Stimulated activated CD4-positive, alpha-beta T cell treated with anti-CD3 and anti-CD28 coated beads, Interleukin-4, amount 100 ng/mL, for 24 hours (primary cell): ENCODE measurements around the gene SUPT3H.
"Not testable (repeated sequence)": the region's sequence is repeated elsewhere in the genome, so short reads cannot be mapped to it uniquely, and the experiment has no call there.

Experiments
- DNase-seq: peaks from one replicate; pipeline ENCODE4 v3.0.0-alpha.2; 2020

Gene SUPT3H

GRCh38 chr6:45044510-45045252 lies 333.1 kb downstream of the SUPT3H start:
- DNase-seq = no peak

GRCh38 chr6:45044086-45044485 lies 333.6 kb downstream of the SUPT3H start:
- DNase-seq = no peak

GRCh38 chr6:45042673-45043072 lies 335.1 kb downstream of the SUPT3H start:
- DNase-seq = not testable (repeated sequence)

GRCh38 chr6:45038226-45038625 lies 339.5 kb downstream of the SUPT3H start:
- DNase-seq = no peak

- DNase-seq = no peak
Observed at GRCh38 chr6:45036103-45036502, 341.6 kb downstream of the SUPT3H start.

- no peak for DNase-seq
Observed at GRCh38 chr6:45032426-45032825, 345.3 kb downstream of the SUPT3H start.

GRCh38 chr6:45031601-45032000 lies 346.1 kb downstream of the SUPT3H start:
- no peak for DNase-seq

- DNase-seq = no peak
Observed at GRCh38 chr6:45027126-45027525, 350.6 kb downstream of the SUPT3H start.

- no peak for DNase-seq
Observed at GRCh38 chr6:45026003-45026516, 351.7 kb downstream of the SUPT3H start.

GRCh38 chr6:45024610-45025009 lies 353.1 kb downstream of the SUPT3H start:
- DNase-seq = no peak

- no peak for DNase-seq
Observed at GRCh38 chr6:45021676-45022075, 356.1 kb downstream of the SUPT3H start.

- DNase-seq = no peak
Observed at GRCh38 chr6:45012687-45013086, 365.0 kb downstream of the SUPT3H start.

GRCh38 chr6:45009576-45009975 lies 368.2 kb downstream of the SUPT3H start:
- no peak for DNase-seq

GRCh38 chr6:45006893-45007292 lies 370.8 kb downstream of the SUPT3H start:
- DNase-seq = no peak

- DNase-seq = no peak
Observed at GRCh38 chr6:45003961-45004360, 373.8 kb downstream of the SUPT3H start.

GRCh38 chr6:45003387-45003786 lies 374.3 kb downstream of the SUPT3H start:
- no peak for DNase-seq

- no peak for DNase-seq
Observed at GRCh38 chr6:45002390-45003105, 375.2 kb downstream of the SUPT3H start.

- no peak for DNase-seq
Observed at GRCh38 chr6:45001663-45002062, 376.1 kb downstream of the SUPT3H start.

GRCh38 chr6:45000833-45001232 lies 376.9 kb downstream of the SUPT3H start:
- DNase-seq = no peak

- no peak for DNase-seq
Observed at GRCh38 chr6:44999066-44999465, 378.7 kb downstream of the SUPT3H start.

- no peak for DNase-seq
Observed at GRCh38 chr6:44995486-44996132, 382.1 kb downstream of the SUPT3H start.

- DNase-seq = no peak
Observed at GRCh38 chr6:44989391-44989790, 388.3 kb downstream of the SUPT3H start.

- no peak for DNase-seq
Observed at GRCh38 chr6:44985006-44985405, 392.7 kb downstream of the SUPT3H start.
